Smooth muscle cell (in vitro differentiated cells): ENCODE results near the gene ELOB. TPM values are rescaled to one million over a fixed set of nuclear protein-coding genes. Genes with fewer than 3 reads are reported as not detected.

Experiments
- DNase-seq: peaks from one replicate; lab custom pipeline; 2025; ENCODE audit not compliant: unreplicated experiment; lab: John Stamatoyannopoulos, UW
- H2AFZ ChIP-seq: fragments of 200-600 bp; sonication (generic); 2 replicates; pipeline ENCODE4 v1.6.0; 2016; ENCODE audit warnings: antibody characterized with exemption, low read depth, mild to moderate bottlenecking
- H3F3A ChIP-seq: fragments of 200-600 bp; sonication (generic); 2 replicates; pipeline ENCODE4 v1.6.0; 2017; ENCODE audit warnings: antibody characterized with exemption, low read depth
- H3K27ac ChIP-seq: fragments of 200-600 bp; sonication (generic); 2 replicates; pipeline ENCODE4 v1.5.1; 2016; ENCODE audit warnings: low read depth, mild to moderate bottlenecking
- H3K27me3 ChIP-seq: fragments of 200-600 bp; sonication (generic); 2 replicates; pipeline ENCODE4 v1.6.1; 2016; ENCODE audit warnings: low read depth, mild to moderate bottlenecking
- H3K36me3 ChIP-seq: fragments of 200-600 bp; sonication (generic); 2 replicates; pipeline ENCODE4 v1.5.1; 2016; ENCODE audit warnings: low read depth
- H3K4me1 ChIP-seq: fragments of 200-600 bp; sonication (generic); 2 replicates; pipeline ENCODE4 v1.5.1; 2016; ENCODE audit warnings: low read depth
- H3K4me2 ChIP-seq: fragments of 200-600 bp; sonication (generic); 2 replicates; pipeline ENCODE4 v1.6.0; 2016; ENCODE audit warnings: mild to moderate bottlenecking
- H3K4me3 ChIP-seq: fragments of 200-600 bp; sonication (generic); 2 replicates; pipeline ENCODE4 v1.5.1; 2016; ENCODE audit warnings: mild to moderate bottlenecking
- H3K79me2 ChIP-seq: fragments of 200-600 bp; sonication (generic); 2 replicates; pipeline ENCODE4 v1.6.0; 2016; ENCODE audit warnings: low read depth, mild to moderate bottlenecking
- H3K9ac ChIP-seq: fragments of 200-600 bp; sonication (generic); 2 replicates; pipeline ENCODE4 v1.6.0; 2016; ENCODE audit warnings: low read depth
- H3K9me3 ChIP-seq: fragments of 200-600 bp; sonication (generic); replicated peaks from 2 replicates; pipeline ENCODE4 v1.5.1; 2016; ENCODE audit warnings: low read depth
- H4K20me1 ChIP-seq: fragments of 200-600 bp; sonication (generic); 2 replicates; pipeline ENCODE4 v1.6.0; 2016; ENCODE audit warnings: low read depth
- WGBS: methylation state at CpG from one replicate; pipeline ENCODE4 v1.1.7; 2016; ENCODE audit warnings: low lambda C conversion rate; 5-methylcytosine and 5-hydroxymethylcytosine counted together
- polyA plus RNA-seq: library from polyadenylated mRNA; unstranded; fragments of >200 nt; fragmentation: Nextera tagmentation; extraction: Ambion mirVana; gene quantifications from 2 replicates; pipeline ENCODE4 v1.2.1, GENCODE V29; 2016
- total RNA-seq: library from RNA; depleted of rRNA; stranded (reverse); fragments of >200 nt; gene quantifications from 2 replicates; pipeline ENCODE4 v1.2.3, GENCODE V29; 2014
- TF ChIP-seq, protein P1 (sequence below): fragments of 200-600 bp; sonication (generic); IDR thresholded peaks from 2 replicates; pipeline ENCODE4 v1.5.1; 2017; ENCODE audit warnings: borderline replicate concordance, mild to moderate bottlenecking, antibody characterized with exemption; ENCODE audit not compliant: insufficient read depth, poor library complexity, severe bottlenecking

Gene ELOB
- total and polyA plus RNA-seq, 2 experiments from 2014 or later, result 709 to 1,090 TPM

GRCh38 chr16:2736476-2737237, 40.4 kb downstream of the ELOB start:
- Histone ChIP-seq H3K4me2 (no peak overlapping the region), H3K79me2 (no peaks in the 10 kb centered on the region), H4K20me1 (no peaks in the 10 kb centered on the region), H3K9me3 (no peaks in the 10 kb centered on the region), H3K27ac (no peak overlapping the region), H2AFZ (no peak overlapping the region), H3K4me1 (no peaks in the 10 kb centered on the region), H3K36me3 (no peaks in the 10 kb centered on the region), H3F3A (no peaks in the 10 kb centered on the region), H3K27me3 (no peaks in the 10 kb centered on the region), H3K4me3 (no peak overlapping the region), H3K9ac (no peak overlapping the region)
- no peak for DNase-seq
- TF ChIP-seq, protein P1, sequence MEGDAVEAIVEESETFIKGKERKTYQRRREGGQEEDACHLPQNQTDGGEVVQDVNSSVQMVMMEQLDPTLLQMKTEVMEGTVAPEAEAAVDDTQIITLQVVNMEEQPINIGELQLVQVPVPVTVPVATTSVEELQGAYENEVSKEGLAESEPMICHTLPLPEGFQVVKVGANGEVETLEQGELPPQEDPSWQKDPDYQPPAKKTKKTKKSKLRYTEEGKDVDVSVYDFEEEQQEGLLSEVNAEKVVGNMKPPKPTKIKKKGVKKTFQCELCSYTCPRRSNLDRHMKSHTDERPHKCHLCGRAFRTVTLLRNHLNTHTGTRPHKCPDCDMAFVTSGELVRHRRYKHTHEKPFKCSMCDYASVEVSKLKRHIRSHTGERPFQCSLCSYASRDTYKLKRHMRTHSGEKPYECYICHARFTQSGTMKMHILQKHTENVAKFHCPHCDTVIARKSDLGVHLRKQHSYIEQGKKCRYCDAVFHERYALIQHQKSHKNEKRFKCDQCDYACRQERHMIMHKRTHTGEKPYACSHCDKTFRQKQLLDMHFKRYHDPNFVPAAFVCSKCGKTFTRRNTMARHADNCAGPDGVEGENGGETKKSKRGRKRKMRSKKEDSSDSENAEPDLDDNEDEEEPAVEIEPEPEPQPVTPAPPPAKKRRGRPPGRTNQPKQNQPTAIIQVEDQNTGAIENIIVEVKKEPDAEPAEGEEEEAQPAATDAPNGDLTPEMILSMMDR, result no peak
- WGBS, result 93% methylated on average over 11 of the region's 11 CpGs

DNA sequence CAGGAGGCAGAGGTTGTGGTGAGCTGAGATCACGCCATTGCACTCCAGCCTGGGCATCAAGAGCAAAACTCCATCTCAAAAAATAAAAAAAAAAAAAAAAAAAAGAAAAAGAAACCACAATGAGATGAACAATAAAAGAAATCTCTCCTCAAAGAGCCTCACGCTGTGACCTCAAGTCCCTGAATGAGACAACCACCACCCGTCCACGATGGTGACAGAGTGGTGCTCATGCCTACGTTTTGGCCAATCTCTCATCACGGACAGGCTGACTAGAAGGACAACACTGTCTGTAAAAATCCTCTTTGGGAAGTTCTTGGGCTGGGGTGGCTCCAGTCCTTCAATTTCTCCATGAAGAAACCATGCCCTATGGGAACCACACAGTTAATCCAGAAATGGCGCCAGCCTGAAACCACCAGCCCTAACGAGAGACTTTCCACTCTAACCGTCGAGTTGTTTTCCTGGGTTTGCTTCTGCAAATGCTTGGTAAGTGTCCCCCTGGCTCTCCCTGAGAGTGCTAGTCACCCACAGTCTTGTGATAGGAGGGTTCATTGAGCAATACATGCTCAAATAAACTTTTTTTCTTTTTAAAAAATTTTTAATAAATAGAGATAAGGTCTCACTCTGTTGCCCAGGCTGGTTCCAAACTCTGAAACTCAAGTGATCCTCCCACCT, 42.1 kb downstream of the ELOB start:
- Histone ChIP-seq H3K27ac (no peak overlapping the region), H3K4me2 (no peak overlapping the region), H3K9me3 (no peaks in the 10 kb centered on the region), H3K9ac (no peak overlapping the region), H3K79me2 (no peaks in the 10 kb centered on the region), H3K27me3 (no peaks in the 10 kb centered on the region), H3F3A (no peaks in the 10 kb centered on the region), H4K20me1 (no peaks in the 10 kb centered on the region), H3K4me1 (no peaks in the 10 kb centered on the region), H3K36me3 (no peaks in the 10 kb centered on the region), H2AFZ (no peak overlapping the region), H3K4me3 (no peak overlapping the region)
- WGBS, result 93% methylated on average over 10 of the region's 10 CpGs
- no peak for DNase-seq
- TF ChIP-seq, protein P1, result no peak

- no peaks in the 10 kb centered on the region for H3K27me3 ChIP-seq
- no peak for DNase-seq
- no peak overlapping the region for H3K4me2 ChIP-seq
- H3K9ac ChIP-seq, result no peak overlapping the region
- no peaks in the 10 kb centered on the region for H3K9me3 ChIP-seq
- no peak overlapping the region for H3K4me3 ChIP-seq
- TF ChIP-seq, protein P1, result no peak
- no peaks in the 10 kb centered on the region for H4K20me1 ChIP-seq
- H3F3A ChIP-seq, result no peaks in the 10 kb centered on the region
- H3K79me2 ChIP-seq, result no peaks in the 10 kb centered on the region
- no peak overlapping the region for H3K27ac ChIP-seq
- H3K36me3 ChIP-seq, result no peaks in the 10 kb centered on the region
- whole genome bisulfite sequencing, result 87% methylated on average over 7 of the region's 7 CpGs
- H2AFZ ChIP-seq, result no peak overlapping the region
- H3K4me1 ChIP-seq, result no peaks in the 10 kb centered on the region
Measured at GRCh38 chr16:2728034-2728433, 49.0 kb downstream of the ELOB start.
